ENCODE measurements around the gene OR10H1.
"Not testable (repeated sequence)": the region's sequence is repeated elsewhere in the genome, so short reads cannot be mapped to it uniquely, and the experiment has no call there.

OR10H1 gene

GRCh38 chr19:15815306-15815705 lies at the start of gene OR10H1:
TSS of gene OR10H1 (minus strand) at chr19:15815664. CDS start at chr19:15808037, 7,627 bp downstream.
- DNase-seq (ENCODE audit: low spot score): no peak
- no peak for FAIRE-seq

- no peak for DNase-seq (ENCODE audit: low spot score)
- FAIRE-seq: no peak
Observed at GRCh38 chr19:15864824-15865223, 49.4 kb upstream of the OR10H1 start.

- FAIRE-seq (no peak), DNase-seq (ENCODE audit: low spot score) (peak; percentile 58)
Observed at GRCh38 chr19:15863272-15863671, 47.8 kb upstream of the OR10H1 start.

DNA sequence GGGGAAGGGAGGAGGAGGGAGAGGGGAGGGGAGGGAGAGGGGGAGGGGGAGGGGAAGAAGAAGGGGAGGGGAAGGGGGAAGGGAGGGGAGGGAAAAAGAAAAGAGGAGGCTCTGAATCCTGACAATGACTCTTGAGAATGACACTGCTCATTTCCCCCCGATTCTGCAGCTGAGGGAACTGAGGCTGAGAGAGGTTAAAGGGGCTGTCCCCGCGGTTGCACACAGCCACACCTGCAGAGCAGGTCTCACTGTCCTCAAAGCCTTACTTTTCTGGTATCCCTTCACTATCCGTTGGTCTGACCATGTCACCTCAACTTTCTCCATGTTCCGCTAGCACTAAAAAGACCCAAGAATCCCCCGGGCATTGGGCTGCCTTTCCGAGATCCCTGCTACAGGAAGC lies 47.0 kb upstream of the OR10H1 start:
- DNase-seq (ENCODE audit: low spot score) (no peak), FAIRE-seq (no peak)

- DNase-seq (ENCODE audit: low spot score): no peak
- no peak for FAIRE-seq
Observed at GRCh38 chr19:15860522-15860921, 45.1 kb upstream of the OR10H1 start.

- FAIRE-seq (no peak), DNase-seq (ENCODE audit: low spot score) (no peak)
Observed at GRCh38 chr19:15859187-15859586, 43.7 kb upstream of the OR10H1 start.

GRCh38 chr19:15850385-15850784 lies 34.9 kb upstream of the OR10H1 start:
- no peak for FAIRE-seq

DNA sequence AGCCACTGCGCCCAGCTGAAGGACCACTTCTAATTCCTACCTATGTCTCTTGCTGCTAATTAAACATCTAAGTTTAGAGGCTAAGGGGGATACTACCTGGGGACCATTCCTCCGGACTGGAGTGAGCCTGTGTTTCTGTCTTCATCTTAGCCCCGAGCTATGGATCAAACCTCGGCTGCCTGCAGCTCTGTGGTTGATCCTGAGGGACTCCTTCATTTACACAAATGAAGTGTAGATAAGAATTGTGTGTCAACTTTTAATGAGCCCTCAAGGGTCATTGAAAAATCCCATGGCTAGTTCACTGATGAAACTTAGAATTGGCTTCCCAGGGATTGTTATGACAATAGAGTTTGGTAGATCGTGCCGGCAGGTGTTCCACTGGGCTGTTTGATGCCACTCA lies 31.5 kb upstream of the OR10H1 start:
- FAIRE-seq (no peak), DNase-seq (ENCODE audit: low spot score) (no peak)

More at GRCh38 chr19:15850385-15850784, 34.9 kb upstream of the OR10H1 start:
- no peak for DNase-seq (ENCODE audit: low spot score)

- not testable (repeated sequence) for DNase-seq (ENCODE audit: low spot score); FAIRE-seq
Observed at GRCh38 chr19:15843894-15844222, 28.4 kb upstream of the OR10H1 start.

DNA sequence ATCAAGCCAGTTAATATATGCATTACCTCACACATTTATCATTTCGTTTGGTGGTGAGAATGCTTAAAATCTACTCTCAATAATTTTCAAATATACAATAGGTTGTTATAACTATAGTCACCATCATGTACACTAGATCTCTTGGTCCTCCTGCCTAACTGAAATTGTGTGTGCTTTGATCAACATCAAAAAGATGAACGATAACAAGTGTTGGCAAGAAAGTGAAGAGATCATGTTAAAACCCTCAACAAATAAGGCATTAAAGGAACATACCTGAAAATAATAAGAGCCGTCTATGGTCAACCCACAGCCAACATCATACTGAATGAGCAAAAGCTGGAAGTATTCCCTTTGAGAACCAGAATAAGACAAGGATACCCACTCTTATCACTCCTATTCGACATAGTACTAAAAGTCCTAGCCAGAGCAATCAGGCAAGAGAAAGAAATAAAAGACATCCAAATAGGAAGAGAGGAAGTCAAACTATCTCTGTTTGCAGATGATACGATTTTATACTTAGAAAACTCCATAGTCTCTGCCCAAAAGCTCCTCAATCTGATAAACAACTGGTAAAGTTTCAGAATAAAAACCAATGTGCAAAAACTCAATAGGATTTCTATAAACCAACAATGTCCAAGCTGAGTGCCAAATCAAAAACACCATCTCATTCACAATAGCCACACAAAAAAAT lies 27.9 kb upstream of the OR10H1 start:
- DNase-seq (ENCODE audit: low spot score) (no peak), FAIRE-seq (no peak)

GRCh38 chr19:15841875-15842569 lies 26.6 kb upstream of the OR10H1 start:
- no peak for FAIRE-seq
- no peak for DNase-seq (ENCODE audit: low spot score)

GRCh38 chr19:15840833-15841232 lies 25.4 kb upstream of the OR10H1 start:
- FAIRE-seq: no peak

GRCh38 chr19:15839888-15840287 lies 24.4 kb upstream of the OR10H1 start:
- not testable (repeated sequence) for DNase-seq (ENCODE audit: low spot score); FAIRE-seq

More at GRCh38 chr19:15840833-15841232, 25.4 kb upstream of the OR10H1 start:
- no peak for DNase-seq (ENCODE audit: low spot score)

- no peak for DNase-seq (ENCODE audit: low spot score)
- no peak for FAIRE-seq
Observed at GRCh38 chr19:15838351-15838750, 22.9 kb upstream of the OR10H1 start.

DNA sequence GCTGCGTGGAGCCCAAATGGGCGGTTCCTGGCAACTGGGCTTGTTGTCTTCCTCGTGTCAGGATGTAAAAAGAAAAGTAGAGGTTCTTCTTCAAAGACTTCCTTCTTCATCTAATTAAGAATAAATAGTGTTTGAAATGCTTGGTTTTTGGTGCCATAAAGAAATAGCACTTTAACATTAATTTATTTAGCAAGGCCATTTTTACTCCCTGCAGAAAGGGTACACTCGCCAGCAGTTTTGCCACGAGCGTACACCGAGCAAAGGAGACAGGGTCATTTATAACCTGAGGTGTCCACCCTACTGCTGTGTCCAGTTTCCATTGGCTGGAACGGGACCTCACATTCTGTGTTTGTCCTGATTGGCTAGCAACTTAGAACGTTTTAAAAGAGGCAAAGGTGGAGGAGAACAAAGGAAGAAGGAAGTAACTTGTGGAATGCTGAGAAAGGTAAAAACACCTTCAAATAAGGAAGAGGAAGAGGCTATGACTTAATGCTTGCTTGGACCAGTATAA lies 21.8 kb upstream of the OR10H1 start:
- DNase-seq (ENCODE audit: low spot score) (no peak), FAIRE-seq (no peak)

DNA sequence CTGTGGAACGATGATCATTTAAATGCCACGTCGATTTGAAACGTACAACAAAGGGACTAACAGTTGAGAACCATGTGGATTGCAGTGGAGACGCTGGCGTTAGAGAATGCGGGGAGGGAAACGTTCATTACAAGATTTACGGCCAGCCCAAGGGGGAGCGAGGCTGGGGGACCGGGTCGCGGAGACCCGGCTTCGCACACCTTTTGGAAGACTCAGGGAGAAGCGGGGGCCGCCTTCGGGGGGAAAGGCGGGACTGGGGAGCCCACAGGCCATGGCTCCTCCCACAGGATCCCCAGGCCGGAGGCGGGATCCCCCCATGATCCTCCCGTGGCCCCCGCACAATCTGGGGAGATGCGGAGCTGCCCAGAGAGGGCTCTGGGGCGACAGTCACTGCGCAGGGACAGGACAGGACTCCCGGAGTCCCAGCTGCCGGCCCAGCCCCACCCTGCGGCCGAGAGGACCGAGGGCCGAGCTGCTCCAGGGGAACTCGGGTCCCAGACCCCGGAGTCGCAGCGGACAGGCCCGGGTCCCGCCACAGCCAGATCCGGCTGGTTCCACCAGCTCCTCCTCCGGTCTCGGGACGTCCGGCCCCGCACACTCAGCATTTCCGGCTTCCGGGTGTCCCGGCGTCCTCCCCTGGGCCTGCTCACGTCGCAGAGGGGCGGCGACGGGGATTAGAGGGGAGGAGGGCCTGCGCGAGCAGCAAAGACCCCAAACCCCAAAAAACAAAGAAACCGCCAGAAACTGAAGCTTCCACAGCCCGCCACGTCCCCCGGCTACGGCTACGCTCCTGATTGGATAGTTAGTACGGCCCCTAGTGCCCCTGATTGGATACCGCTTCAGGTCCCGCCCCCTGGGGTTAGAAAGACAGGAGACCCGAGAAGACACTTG lies 21.1 kb upstream of the OR10H1 start:
- FAIRE-seq (no peak), DNase-seq (ENCODE audit: low spot score) (peak; percentile 89)

- not testable (repeated sequence) for FAIRE-seq; DNase-seq (ENCODE audit: low spot score)
Observed at GRCh38 chr19:15835565-15836329, 20.3 kb upstream of the OR10H1 start.

- FAIRE-seq; DNase-seq (ENCODE audit: low spot score): not testable (repeated sequence)
Observed at GRCh38 chr19:15834232-15834631, 18.8 kb upstream of the OR10H1 start.

DNA sequence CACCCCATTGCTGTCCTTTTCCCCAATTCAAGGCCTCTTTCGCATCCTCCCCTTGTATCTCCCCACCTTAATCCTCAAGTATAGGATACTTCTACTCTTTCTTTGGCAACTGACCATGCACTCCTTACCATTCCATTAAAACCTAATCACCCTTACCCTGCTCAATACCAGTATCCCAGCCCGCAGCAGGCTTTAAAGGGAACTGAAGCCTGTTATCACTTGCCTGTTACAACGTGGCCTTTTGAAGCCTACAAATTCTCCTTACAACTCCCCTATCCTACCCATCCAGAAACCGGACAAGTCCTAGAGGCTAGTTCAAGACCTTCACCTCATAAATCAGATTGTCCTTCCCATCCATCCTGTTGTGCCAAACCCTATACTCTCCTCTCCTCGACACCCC lies 16.2 kb upstream of the OR10H1 start:
- FAIRE-seq (no peak), DNase-seq (ENCODE audit: low spot score) (no peak)

DNA sequence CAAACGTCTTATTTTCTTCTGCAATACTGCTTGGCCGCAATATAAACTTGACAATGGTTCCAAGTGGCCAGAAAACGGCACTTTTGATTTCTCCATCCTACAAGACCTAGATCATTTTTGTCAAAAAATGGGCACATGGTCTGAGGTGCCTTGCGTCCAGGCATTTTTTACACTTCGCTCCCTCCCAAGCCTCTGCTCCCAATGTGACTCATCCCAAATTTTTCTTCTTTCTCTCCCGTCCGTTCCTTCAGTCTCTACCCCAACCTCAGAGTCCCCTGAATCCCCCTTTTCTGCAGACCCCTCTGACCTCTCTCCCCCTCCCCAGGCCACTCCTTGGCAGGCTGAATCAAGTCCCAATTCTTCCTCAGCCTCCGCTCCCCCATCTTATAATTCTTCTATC lies 14.3 kb upstream of the OR10H1 start:
- FAIRE-seq: no peak

GRCh38 chr19:15829306-15829698 lies 13.8 kb upstream of the OR10H1 start:
- FAIRE-seq (no peak), DNase-seq (ENCODE audit: low spot score) (no peak)

More for the DNA sequence above, 14.3 kb upstream of the OR10H1 start:
- no peak for DNase-seq (ENCODE audit: low spot score)
